SK-N-SH (cell line): ENCODE data around the gene HESX1. TPM values are rescaled to one million over a fixed set of nuclear protein-coding genes. Genes with fewer than 3 reads are reported as not detected.

Source experiments
- ELF1 ChIP-seq: IDR thresholded peaks from 2 replicates; pipeline ENCODE4 v1.4.0; 2012
- EZH2phosphoT487 ChIP-seq: fragments of 200-600 bp; sonication (generic); IDR thresholded peaks from 2 replicates; pipeline ENCODE4 v1.6.1; 2017; ENCODE audit warnings: low read depth, mixed run types, mild to moderate bottlenecking, antibody characterized with exemption, moderate library complexity, borderline replicate concordance
- FOXJ3 ChIP-seq: sonication (generic); formaldehyde crosslinking; IDR thresholded peaks from 2 replicates; pipeline ENCODE4 v1.5.1; 2020; ENCODE audit warnings: mild to moderate bottlenecking, missing genetic modification reagents
- GATA2 ChIP-seq: sonication (generic); formaldehyde crosslinking; IDR thresholded peaks from 2 replicates; pipeline ENCODE4 v1.5.0; 2020; ENCODE audit warnings: mild to moderate bottlenecking, missing genetic modification reagents
- JUND ChIP-seq: IDR thresholded peaks from 2 replicates; pipeline ENCODE4 v1.4.0; 2012
- MXI1 ChIP-seq: IDR thresholded peaks from 2 replicates; pipeline ENCODE4 v1.6.1; 2012; ENCODE audit warnings: mild to moderate bottlenecking, low read depth, low read length, improper control_type of control experiment
- NFIC ChIP-seq: IDR thresholded peaks from 2 replicates; pipeline ENCODE4 v1.4.0; 2012; ENCODE audit warnings: borderline replicate concordance
- RAD21 ChIP-seq: IDR thresholded peaks from 2 replicates; pipeline ENCODE4 v1.6.1; 2012; ENCODE audit warnings: mild to moderate bottlenecking, low read length
- REST ChIP-seq: IDR thresholded peaks from 2 replicates; pipeline ENCODE4 v1.6.1; 2012; ENCODE audit warnings: mild to moderate bottlenecking, low read depth, low read length, moderate library complexity
- SMC3 ChIP-seq: IDR thresholded peaks from 2 replicates; pipeline ENCODE4 v1.6.1; 2012; ENCODE audit warnings: low read depth, low read length, improper control_type of control experiment
- TCF12 ChIP-seq: IDR thresholded peaks from 2 replicates; pipeline ENCODE4 v1.4.0; 2012
- TEAD4 ChIP-seq: IDR thresholded peaks from 2 replicates; pipeline ENCODE4 v1.4.0; 2012; ENCODE audit warnings: mild to moderate bottlenecking, borderline replicate concordance; ENCODE audit not compliant: insufficient read depth
- ZBTB33 ChIP-seq: IDR thresholded peaks from 2 replicates; pipeline ENCODE4 v1.4.0; 2012; ENCODE audit warnings: low read depth, borderline replicate concordance
- polyA plus RNA-seq, 3 experiments: library from polyadenylated mRNA; depleted of rRNA; stranded (reverse); fragments of >200 nt; gene quantifications; 2 replicates each; pipeline ENCODE4 v1.2.3, GENCODE V29; 2012
- TF ChIP-seq, protein P1 (sequence below): fragments of 150-350 bp; IDR thresholded peaks from 2 replicates; pipeline ENCODE4 v1.6.1; 2016; ENCODE audit warnings: mild to moderate bottlenecking, low read depth, low read length
- TF ChIP-seq, protein P2 (sequence below): fragments of 150-350 bp; IDR thresholded peaks from 2 replicates; pipeline ENCODE4 v1.6.1; 2017; ENCODE audit warnings: antibody characterized with exemption, low read length, low read depth, borderline replicate concordance
- TF ChIP-seq, protein P3 (sequence below): IDR thresholded peaks from 2 replicates; pipeline ENCODE4; 2012

HESX1 gene
- polyA plus RNA-seq, 1 of the 3 experiments (the other 2 are of a cell fraction): 1.2 TPM

- TF ChIP-seq, protein P1, sequence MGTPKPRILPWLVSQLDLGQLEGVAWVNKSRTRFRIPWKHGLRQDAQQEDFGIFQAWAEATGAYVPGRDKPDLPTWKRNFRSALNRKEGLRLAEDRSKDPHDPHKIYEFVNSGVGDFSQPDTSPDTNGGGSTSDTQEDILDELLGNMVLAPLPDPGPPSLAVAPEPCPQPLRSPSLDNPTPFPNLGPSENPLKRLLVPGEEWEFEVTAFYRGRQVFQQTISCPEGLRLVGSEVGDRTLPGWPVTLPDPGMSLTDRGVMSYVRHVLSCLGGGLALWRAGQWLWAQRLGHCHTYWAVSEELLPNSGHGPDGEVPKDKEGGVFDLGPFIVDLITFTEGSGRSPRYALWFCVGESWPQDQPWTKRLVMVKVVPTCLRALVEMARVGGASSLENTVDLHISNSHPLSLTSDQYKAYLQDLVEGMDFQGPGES: peak; percentile 39; the same call in 1 of the 2 replicates
- no peak for TF ChIP-seq JUND
- peak; percentile 79; the same call in 1 of the 2 replicates for TF ChIP-seq ZBTB33
- TF ChIP-seq EZH2phosphoT487: no peak
- no peak for TF ChIP-seq FOXJ3 (CRISPR knock-in tag)
- no peak for TF ChIP-seq SMC3
- TF ChIP-seq TCF12: no peak; the same call in 1 of the 2 replicates
- peak; percentile 8; the same call in 1 of the 2 replicates for TF ChIP-seq ELF1
- no peak; the same call in 1 of the 2 replicates for TF ChIP-seq MXI1
- TF ChIP-seq RAD21: no peak
- peak; percentile 11; the same call in 1 of the 2 replicates for TF ChIP-seq GATA2 (CRISPR knock-in tag)
- TF ChIP-seq REST: no peak
- no peak for TF ChIP-seq NFIC
- TF ChIP-seq, protein P2, sequence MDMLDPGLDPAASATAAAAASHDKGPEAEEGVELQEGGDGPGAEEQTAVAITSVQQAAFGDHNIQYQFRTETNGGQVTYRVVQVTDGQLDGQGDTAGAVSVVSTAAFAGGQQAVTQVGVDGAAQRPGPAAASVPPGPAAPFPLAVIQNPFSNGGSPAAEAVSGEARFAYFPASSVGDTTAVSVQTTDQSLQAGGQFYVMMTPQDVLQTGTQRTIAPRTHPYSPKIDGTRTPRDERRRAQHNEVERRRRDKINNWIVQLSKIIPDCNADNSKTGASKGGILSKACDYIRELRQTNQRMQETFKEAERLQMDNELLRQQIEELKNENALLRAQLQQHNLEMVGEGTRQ: no peak
- no peak for TF ChIP-seq TEAD4
- TF ChIP-seq, protein P3, sequence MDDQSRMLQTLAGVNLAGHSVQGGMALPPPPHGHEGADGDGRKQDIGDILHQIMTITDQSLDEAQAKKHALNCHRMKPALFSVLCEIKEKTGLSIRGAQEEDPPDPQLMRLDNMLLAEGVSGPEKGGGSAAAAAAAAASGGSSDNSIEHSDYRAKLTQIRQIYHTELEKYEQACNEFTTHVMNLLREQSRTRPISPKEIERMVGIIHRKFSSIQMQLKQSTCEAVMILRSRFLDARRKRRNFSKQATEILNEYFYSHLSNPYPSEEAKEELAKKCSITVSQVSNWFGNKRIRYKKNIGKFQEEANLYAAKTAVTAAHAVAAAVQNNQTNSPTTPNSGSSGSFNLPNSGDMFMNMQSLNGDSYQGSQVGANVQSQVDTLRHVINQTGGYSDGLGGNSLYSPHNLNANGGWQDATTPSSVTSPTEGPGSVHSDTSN: peak; percentile 99
Observed at GRCh38 chr3:57227204-57227929, 27.6 kb upstream of the HESX1 start, which contains the start of gene APPL1 (continued).
